KMS-11 (cell line): ENCODE measurements around the gene AJAP1.

Source experiments
- H2AFZ ChIP-seq: fragments of 200-600 bp; sonication (generic); 2 replicates; pipeline ENCODE4 v1.6.1; 2016; ENCODE audit warnings: antibody characterized with exemption, mixed run types, low read depth
- H3K27ac ChIP-seq: fragments of 200-600 bp; sonication (generic); 2 replicates; pipeline ENCODE4 v1.6.1; 2016; ENCODE audit warnings: mild to moderate bottlenecking, mixed run types
- H3K27me3 ChIP-seq: fragments of 200-600 bp; sonication (generic); 2 replicates; pipeline ENCODE4 v1.6.1; 2017; ENCODE audit warnings: mild to moderate bottlenecking, low read depth, mixed run types, moderate library complexity; ENCODE audit not compliant: insufficient read depth
- H3K36me3 ChIP-seq: fragments of 200-600 bp; sonication (generic); 2 replicates; pipeline ENCODE4 v1.6.1; 2017; ENCODE audit warnings: mild to moderate bottlenecking, mixed run types; ENCODE audit not compliant: insufficient read depth
- H3K4me1 ChIP-seq: fragments of 200-600 bp; sonication (generic); 2 replicates; pipeline ENCODE4 v1.6.1; 2016; ENCODE audit warnings: mild to moderate bottlenecking, low read depth, mixed run types; ENCODE audit not compliant: poor library complexity, severe bottlenecking
- H3K4me2 ChIP-seq: fragments of 200-600 bp; sonication (generic); 2 replicates; pipeline ENCODE4 v1.7.0; 2016; ENCODE audit warnings: mild to moderate bottlenecking, mixed run types
- H3K4me3 ChIP-seq: fragments of 200-600 bp; sonication (generic); IDR thresholded peaks from 2 replicates; pipeline ENCODE4 v1.6.1; 2017; ENCODE audit warnings: low read depth, low read length, mixed read lengths; ENCODE audit not compliant: insufficient read depth
- H3K79me2 ChIP-seq: fragments of 200-600 bp; sonication (generic); 2 replicates; pipeline ENCODE4 v1.6.1; 2016; ENCODE audit warnings: low read depth, mixed run types; ENCODE audit not compliant: insufficient read depth
- H3K9ac ChIP-seq: fragments of 200-600 bp; sonication (generic); 2 replicates; pipeline ENCODE4 v1.6.1; 2016; ENCODE audit warnings: mild to moderate bottlenecking, mixed run types
- H4K20me1 ChIP-seq: fragments of 200-600 bp; sonication (generic); 2 replicates; pipeline ENCODE4 v1.6.1; 2016; ENCODE audit warnings: mild to moderate bottlenecking, mixed run types; ENCODE audit not compliant: insufficient read depth
- TF ChIP-seq, protein P1 (sequence below): fragments of 200-600 bp; sonication (generic); conservative IDR thresholded peaks from 2 replicates; pipeline ENCODE4 v1.6.1; 2017; ENCODE audit warnings: low read depth, mild to moderate bottlenecking, antibody characterized with exemption, low read length, moderate library complexity, mixed read lengths

Gene AJAP1

DNA sequence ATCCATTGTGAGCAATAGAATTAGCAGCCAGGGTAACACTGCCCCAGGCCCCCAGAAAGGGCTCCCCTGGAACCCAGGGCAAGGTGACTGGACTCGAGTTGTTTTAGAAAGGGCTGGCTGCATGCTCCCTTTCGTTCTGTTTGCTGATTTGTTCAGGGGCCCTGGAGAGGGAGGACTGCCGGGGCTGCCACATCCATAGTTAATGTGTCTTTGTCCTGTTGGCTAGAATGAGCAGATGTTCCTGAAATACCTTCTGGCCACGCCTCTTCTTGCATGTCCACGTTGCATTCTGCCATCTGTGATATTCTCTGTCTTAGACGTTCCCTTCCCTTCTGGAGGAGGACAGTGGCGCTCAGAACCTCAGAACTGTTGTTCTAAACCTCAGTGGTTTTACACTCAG lies 118.8 kb downstream of the AJAP1 start:
- no peak overlapping the region for H3K27ac ChIP-seq
- no peaks in the 10 kb centered on the region for H3K4me1 ChIP-seq
- H3K4me2 ChIP-seq = no peak overlapping the region
- H2AFZ ChIP-seq = no peak overlapping the region
- H3K79me2 ChIP-seq = no peaks in the 10 kb centered on the region
- TF ChIP-seq, protein P1, sequence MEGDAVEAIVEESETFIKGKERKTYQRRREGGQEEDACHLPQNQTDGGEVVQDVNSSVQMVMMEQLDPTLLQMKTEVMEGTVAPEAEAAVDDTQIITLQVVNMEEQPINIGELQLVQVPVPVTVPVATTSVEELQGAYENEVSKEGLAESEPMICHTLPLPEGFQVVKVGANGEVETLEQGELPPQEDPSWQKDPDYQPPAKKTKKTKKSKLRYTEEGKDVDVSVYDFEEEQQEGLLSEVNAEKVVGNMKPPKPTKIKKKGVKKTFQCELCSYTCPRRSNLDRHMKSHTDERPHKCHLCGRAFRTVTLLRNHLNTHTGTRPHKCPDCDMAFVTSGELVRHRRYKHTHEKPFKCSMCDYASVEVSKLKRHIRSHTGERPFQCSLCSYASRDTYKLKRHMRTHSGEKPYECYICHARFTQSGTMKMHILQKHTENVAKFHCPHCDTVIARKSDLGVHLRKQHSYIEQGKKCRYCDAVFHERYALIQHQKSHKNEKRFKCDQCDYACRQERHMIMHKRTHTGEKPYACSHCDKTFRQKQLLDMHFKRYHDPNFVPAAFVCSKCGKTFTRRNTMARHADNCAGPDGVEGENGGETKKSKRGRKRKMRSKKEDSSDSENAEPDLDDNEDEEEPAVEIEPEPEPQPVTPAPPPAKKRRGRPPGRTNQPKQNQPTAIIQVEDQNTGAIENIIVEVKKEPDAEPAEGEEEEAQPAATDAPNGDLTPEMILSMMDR = no peak
- H3K36me3 ChIP-seq = no peaks in the 10 kb centered on the region
- no peak overlapping the region for H3K4me3 ChIP-seq
- H3K27me3 ChIP-seq = peaks cover 9% of the 10 kb centered on the region; the same call in 1 of the 2 replicates
- no peak overlapping the region for H3K9ac ChIP-seq
- H4K20me1 ChIP-seq = no peaks in the 10 kb centered on the region

- H3K27ac ChIP-seq = no peak overlapping the region
- no peak overlapping the region for H3K9ac ChIP-seq
- TF ChIP-seq, protein P1 = no peak
- no peaks in the 10 kb centered on the region for H4K20me1 ChIP-seq
- H3K27me3 ChIP-seq = peaks cover 9% of the 10 kb centered on the region; the same call in 1 of the 2 replicates
- no peak overlapping the region for H2AFZ ChIP-seq
- H3K4me3 ChIP-seq = no peak overlapping the region
- H3K4me1 ChIP-seq = no peaks in the 10 kb centered on the region
- no peaks in the 10 kb centered on the region for H3K36me3 ChIP-seq
- H3K79me2 ChIP-seq = no peaks in the 10 kb centered on the region
- H3K4me2 ChIP-seq = no peak overlapping the region
Measured at GRCh38 chr1:4775506-4775905, 121.1 kb downstream of the AJAP1 start.

GRCh38 chr1:4778056-4778455 lies 123.6 kb downstream of the AJAP1 start:
- no peak overlapping the region for H2AFZ ChIP-seq
- no peak overlapping the region for H3K4me3 ChIP-seq
- H4K20me1 ChIP-seq = no peaks in the 10 kb centered on the region
- H3K36me3 ChIP-seq = no peaks in the 10 kb centered on the region
- H3K4me2 ChIP-seq = no peak overlapping the region
- no peak overlapping the region for H3K27ac ChIP-seq
- no peak overlapping the region for H3K9ac ChIP-seq
- peaks cover 13% of the 10 kb centered on the region for H3K27me3 ChIP-seq
- no peaks in the 10 kb centered on the region for H3K79me2 ChIP-seq
- TF ChIP-seq, protein P1 = no peak
- H3K4me1 ChIP-seq = no peaks in the 10 kb centered on the region

GRCh38 chr1:4781646-4782045 lies 127.2 kb downstream of the AJAP1 start:
- no peak overlapping the region for H3K4me2 ChIP-seq
- H2AFZ ChIP-seq = no peak overlapping the region
- no peaks in the 10 kb centered on the region for H3K79me2 ChIP-seq
- no peaks in the 10 kb centered on the region for H3K36me3 ChIP-seq
- peaks cover 4% of the 10 kb centered on the region for H3K27me3 ChIP-seq
- no peaks in the 10 kb centered on the region for H3K4me1 ChIP-seq
- TF ChIP-seq, protein P1 = no peak
- H3K9ac ChIP-seq = no peak overlapping the region
- H3K27ac ChIP-seq = no peak overlapping the region
- no peak overlapping the region for H3K4me3 ChIP-seq
- H4K20me1 ChIP-seq = no peaks in the 10 kb centered on the region
